Lower leg skin (tissue), 3 donors: ENCODE measurements around the gene TSC1.

Experiments used
- CTCF ChIP-seq, 3 donors: fragments of 450-650 bp; IDR thresholded peaks; one replicate each; pipeline ENCODE4 v1.5.1; 2016; ENCODE audit warnings: antibody characterized with exemption in 3 of 3, mild to moderate bottlenecking in 3 of 3, moderate library complexity in 2 of 3
- POLR2A ChIP-seq, 2 donors: fragments of 450-650 bp; IDR thresholded peaks; one replicate each; pipeline ENCODE4 v1.6.1; 2016 to 2017; ENCODE audit warnings: antibody characterized with exemption in 2 of 2, mild to moderate bottlenecking in 1 of 2, moderate library complexity in 1 of 2

GRCh38 chr9:132846918-132847515 is 97.4 kb downstream of the TSC1 start:
- TF ChIP-seq CTCF (IDR thresholded peaks at IDR 0.05): no peak
- no peak for TF ChIP-seq POLR2A (IDR thresholded peaks at IDR 0.05)
